Pons (tissue), 1 donor: ENCODE results near the gene NXNL2.

Source experiments
- DNase-seq: peaks from one replicate; pipeline ENCODE4 v3.0.0-alpha.2; 2016; ENCODE audit warnings: low spot score

NXNL2 gene

DNA sequence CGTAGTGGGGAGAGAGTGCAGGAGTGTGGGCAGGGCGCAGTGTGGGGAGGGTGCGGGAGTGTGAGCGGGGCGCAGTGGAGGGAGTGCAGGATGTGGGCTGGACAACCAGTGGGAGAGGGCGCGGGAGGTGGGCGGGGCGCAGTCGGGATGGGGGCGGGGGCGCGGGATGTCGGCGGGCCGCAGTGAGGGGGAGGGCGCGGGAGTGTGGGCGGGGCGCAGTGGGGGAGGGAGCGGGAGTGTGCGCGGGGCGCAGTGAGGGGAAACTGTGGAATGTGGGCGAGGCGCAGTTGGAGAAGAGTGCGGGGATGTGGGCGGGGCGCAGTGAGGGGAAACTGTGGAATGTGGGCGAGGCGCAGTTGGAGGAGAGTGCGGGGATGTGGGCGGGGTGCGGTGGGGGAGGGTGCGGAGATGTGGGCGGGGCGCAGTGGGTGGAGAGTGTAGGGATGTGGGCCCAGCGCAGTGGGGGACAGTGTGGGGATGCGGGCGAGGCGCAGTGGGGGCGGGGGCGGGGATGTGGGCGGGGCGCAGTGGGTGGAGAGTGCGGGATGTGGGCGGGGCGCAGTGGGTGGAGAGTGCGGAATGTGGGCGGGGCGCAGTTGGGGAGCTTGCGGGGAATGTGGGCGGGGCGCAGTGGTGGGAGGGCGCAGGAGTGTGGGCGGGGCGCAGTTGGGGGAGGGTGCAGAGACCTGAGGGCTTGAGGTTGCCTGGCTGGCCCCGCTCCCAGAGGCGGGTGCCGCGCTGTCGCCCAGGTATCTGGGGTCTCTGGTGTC lies at the start of gene NXNL2:
TSS of gene NXNL2 (plus strand) at position 723 of the 770 bp plus-strand sequence. CDS start 257 bp downstream, outside the sequence.
- DNase-seq = no peak

DNA sequence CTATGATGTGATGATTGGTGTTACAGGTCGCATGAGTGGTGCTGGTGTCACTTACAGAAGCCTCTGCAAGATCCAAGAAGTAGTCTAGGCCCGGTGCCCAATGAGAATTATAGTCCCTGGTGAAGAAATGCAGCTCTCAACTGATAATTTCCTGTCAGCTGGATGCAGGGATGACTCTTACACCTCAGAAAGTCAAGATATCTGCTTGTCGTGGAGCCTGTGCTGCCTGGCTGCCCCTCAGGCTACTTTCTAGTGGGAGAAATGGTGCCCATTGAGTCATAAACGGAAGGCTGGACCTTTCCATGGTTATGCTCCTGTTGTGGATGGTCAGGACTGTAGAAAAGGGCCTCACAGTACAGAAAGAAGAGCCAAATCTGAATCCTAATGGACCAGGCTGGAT lies 46.8 kb upstream of the NXNL2 start:
- no peak for DNase-seq

DNA sequence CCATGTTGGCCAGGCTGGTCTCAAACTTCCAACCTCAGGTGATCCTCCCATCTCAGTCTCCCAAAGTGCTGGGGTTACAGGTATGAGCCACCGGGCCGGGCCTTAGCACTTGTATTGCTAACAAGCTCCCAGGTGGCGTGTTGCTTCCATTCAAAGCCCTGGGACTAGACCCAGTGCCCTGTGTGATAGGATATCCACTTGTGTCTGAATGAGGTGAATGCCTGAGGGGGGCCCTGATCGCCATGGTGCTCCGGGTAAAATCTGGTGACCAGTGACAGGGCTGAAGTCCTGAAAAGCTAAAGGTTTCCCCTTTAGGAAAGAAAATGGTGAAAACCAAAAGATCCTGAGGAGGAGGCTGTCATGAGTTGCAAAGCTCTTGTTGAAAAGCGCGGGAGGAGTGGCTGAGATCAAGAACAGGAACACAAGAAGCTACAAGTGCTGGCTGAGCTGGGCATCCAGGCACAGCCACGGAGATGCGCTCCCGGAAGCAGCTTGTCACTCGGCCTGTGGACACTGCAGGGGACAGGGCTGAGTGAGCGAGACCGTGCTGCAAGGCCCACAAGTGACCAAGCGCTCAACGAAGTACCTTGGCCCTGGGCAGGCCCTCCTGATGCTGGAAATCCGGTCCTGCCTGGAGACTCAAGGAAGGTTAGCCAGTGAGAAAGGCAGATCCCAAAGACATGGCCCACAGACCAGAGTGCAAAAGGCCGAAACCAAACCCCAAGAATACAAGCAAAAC lies 39.8 kb upstream of the NXNL2 start:
- no peak for DNase-seq

GRCh38 chr9:88497224-88497623 lies 37.8 kb upstream of the NXNL2 start:
- DNase-seq = no peak

GRCh38 chr9:88498880-88499279 lies 36.1 kb upstream of the NXNL2 start:
- DNase-seq = no peak

DNA sequence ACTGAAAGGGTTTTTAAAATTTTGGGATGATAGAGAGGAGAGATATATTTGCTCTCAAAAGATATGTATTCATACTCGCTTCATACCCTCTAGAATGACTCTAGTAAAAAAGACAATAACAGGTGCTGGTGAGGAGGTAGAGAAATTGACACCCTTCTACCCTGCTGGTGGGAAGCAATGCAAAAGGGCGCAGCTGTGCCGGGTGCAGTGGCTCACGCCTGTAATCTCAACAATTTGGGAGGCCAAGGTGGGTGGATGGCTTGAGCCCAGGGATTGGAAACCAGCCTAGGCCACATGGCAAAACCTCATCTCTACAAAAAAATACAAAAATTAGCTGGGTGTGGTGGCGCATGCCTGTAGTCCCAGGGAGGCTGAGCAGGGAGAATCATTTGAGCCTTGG lies 33.9 kb upstream of the NXNL2 start:
- DNase-seq = no peak

DNA sequence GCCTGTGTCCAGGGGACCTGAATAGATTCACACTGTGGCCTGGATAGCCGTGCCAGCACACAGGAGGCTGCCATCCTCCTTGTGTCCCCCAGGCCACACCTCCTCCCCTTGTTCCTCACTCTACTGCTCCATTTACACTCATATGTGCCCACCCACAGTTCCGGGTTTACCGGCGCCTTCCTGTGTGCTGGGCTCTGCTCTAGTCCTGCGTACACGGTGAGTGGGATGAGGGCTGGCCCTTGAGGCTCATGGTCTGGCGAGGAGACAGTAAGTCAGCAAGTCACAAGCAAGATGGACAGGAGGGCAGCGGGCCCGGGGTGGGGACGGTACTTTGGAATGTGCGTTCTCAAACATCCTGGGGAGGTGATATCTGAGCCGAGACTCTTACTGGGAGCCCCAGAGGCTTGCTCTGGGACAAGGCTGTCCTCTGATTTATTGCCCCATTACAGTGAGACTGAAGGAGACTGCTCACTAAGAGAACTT lies 32.4 kb upstream of the NXNL2 start:
- DNase-seq = no peak

GRCh38 chr9:88503081-88503844 lies 31.7 kb upstream of the NXNL2 start:
- DNase-seq = no peak

DNA sequence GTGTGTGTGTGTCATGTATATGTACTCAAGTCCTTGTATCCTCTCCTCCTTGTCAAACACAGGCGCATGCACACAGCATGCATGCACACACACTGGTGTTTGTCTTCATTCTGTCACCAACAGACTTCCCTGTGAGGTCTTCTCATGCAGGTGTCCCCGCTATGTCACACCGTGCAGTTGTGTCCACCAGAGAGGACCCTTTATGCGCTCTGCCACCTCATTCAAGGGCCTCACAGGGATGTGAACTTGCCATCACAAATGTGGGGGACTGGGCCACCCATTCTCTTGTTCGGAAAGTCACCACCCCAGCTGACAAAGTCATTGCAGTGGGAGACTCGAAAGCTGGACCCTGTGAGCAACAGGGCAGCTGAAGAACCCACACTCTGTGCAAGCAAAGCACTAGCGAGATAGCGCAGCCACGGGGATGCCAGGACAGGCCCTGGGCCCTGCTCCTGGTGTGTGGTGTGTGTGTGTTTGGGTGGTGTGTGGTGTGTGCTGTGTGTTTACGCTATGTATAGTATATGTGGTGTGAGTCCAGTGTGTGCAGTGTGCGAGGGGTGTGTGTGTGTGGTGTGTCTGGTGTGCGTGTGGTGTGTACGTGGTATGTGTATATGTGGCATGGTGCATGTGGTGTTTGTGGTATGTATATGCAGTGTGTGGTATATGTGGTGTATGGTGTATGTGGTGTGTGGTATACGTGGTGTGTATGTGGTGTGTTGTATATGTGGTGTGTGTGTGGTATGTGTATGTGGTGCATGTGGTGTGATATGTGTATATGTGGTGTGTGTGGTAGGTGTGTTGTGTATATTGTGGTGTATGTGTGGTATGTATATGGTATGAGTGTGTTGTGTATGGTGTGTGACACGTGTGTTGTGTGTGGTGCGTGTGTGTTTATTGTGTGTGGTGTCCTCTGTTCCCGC lies 30.9 kb upstream of the NXNL2 start:
- no peak for DNase-seq

DNA sequence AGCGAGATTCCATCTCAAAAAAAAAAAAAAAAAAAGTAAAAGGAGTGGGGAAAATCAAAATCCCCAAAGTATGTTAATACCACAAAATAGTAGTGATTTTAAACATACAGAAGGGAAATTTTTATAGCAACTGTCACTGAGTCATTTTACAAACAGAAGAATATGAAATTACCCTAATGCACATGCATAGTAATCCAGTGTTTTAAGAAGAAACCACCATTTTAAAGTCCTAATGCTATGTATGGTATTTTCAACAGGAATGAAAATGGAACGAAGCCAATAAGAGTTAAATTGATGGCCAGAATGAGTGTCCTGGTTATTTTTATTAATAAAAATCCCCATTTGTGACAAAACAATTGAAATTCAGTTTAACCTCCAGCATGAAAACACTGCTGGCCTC lies 26.7 kb upstream of the NXNL2 start:
- DNase-seq = no peak

- no peak for DNase-seq
Measured at GRCh38 chr9:88511906-88512305, 23.1 kb upstream of the NXNL2 start.

DNA sequence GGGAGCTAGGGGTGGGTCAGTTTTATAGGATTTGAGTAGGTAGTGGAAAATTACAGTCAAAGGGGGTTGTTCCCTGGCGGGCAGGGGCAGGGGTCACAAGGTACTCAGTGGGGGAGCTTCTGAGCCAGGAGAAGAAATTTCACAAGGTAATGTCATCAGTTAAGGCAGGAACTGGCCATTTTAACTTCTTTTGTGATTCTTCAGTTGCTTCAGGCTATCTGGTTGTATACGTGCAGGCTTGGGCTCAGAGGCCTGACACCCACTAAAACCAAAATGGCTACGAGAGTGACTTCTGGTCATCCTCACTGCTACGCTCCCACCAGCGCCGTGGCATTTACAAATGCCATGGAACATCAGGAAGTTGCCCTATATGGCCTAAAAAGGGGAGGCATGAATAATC lies 20.7 kb upstream of the NXNL2 start:
- DNase-seq = no peak

GRCh38 chr9:88521308-88521707 lies 13.7 kb upstream of the NXNL2 start:
- no peak for DNase-seq

GRCh38 chr9:88522360-88522759 lies 12.6 kb upstream of the NXNL2 start:
- DNase-seq = no peak

DNA sequence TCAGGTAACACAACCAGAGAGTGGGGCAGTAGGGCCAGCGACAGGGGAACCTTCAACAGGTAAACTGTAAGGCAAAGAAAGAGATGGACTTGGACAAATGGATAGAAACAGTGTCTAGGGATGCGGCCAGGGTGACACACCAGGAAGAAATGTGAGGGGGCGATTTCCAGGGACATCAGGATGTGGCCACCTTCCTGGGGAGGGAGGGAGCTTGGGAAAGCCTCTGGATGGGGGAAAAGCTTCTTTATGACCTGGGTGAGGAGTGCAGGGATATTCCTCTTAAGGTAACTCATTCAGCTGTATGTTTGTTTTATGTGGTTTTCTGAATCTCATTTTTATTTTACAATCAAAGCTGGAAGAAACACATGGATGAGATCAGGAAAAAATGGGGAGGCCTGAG lies 11.9 kb upstream of the NXNL2 start:
- DNase-seq = no peak

GRCh38 chr9:88524911-88525310 lies 10.1 kb upstream of the NXNL2 start:
- no peak for DNase-seq

DNA sequence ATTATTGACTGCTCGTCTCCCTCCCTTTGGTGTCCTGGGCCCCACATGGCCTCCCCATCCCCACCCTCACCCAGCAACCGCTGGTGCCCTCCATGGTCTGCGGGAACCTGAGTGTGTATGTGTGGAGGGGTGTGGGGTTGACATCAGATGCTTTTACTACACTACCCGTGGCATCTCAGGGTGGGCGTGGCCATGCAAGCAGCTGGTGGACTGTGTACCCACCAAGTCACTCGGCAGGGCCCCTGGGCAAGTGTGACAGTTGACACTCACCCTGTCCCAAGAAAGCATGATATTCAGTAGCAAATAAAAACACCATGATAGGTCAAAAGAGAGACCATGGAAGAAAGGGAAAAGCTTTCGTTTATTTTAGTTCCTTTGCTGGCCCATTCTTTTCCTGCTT lies 7.4 kb upstream of the NXNL2 start:
- DNase-seq = no peak

- DNase-seq = no peak
Measured at GRCh38 chr9:88528080-88528790, 6.7 kb upstream of the NXNL2 start.

- DNase-seq = no peak
Measured at GRCh38 chr9:88529496-88529895, 5.5 kb upstream of the NXNL2 start.

- no peak for DNase-seq
Measured at GRCh38 chr9:88530051-88530450, 4.9 kb upstream of the NXNL2 start.
